ENCODE data around the gene FUZ.

GRCh38 chr19:49782515-49782914, 30.6 kb downstream of the FUZ start:
- TF ChIP-seq POLR2A (IDR thresholded peaks at IDR 0.05; ENCODE audit: low read depth), result no peak
- TF ChIP-seq POLR2AphosphoS5 (IDR thresholded peaks at IDR 0.05), result no peak
- no peak for TF ChIP-seq CTCF (IDR thresholded peaks at IDR 0.05)
- TF ChIP-seq EP300 (IDR thresholded peaks at IDR 0.05), result no peak
